ENCODE data around the gene DCST2. TPM values are rescaled to one million over a fixed set of nuclear protein-coding genes. Genes with fewer than 3 reads are reported as not detected.

Gene DCST2
- total RNA-seq, 1 donor from 2014 or later: under 0.01 TPM

GRCh38 chr1:155076371-155076770 lies 42.8 kb upstream of the DCST2 start:
- TF ChIP-seq CTCF (IDR thresholded peaks at IDR 0.05; ENCODE audit: insufficient read depth, low read length, severe bottlenecking): no peak
- H3K27me3 ChIP-seq (ENCODE audit: control insufficient read depth, insufficient read depth, low read length): peaks cover 7% of the 10 kb centered on the region
- FAIRE-seq (no peak), DNase-seq (ENCODE audit: low read depth) (no peak)
- H3K4me3 ChIP-seq (ENCODE audit: low read depth, low read length): no peak overlapping the region
- H3K36me3 ChIP-seq (ENCODE audit: control insufficient read depth, insufficient read depth, low read length): no peaks in the 10 kb centered on the region

GRCh38 chr1:155075535-155075934 lies 42.0 kb upstream of the DCST2 start:
- Histone ChIP-seq H3K36me3 (ENCODE audit: control insufficient read depth, insufficient read depth, low read length) (no peaks in the 10 kb centered on the region), H3K4me3 (ENCODE audit: low read depth, low read length) (no peak overlapping the region), H3K27me3 (ENCODE audit: control insufficient read depth, insufficient read depth, low read length) (peaks cover 3% of the 10 kb centered on the region)
- FAIRE-seq (no peak), DNase-seq (ENCODE audit: low read depth) (no peak)
- TF ChIP-seq CTCF (IDR thresholded peaks at IDR 0.05; ENCODE audit: insufficient read depth, low read length, severe bottlenecking): no peak

- peak; percentile 45 for DNase-seq (ENCODE audit: low read depth)
- TF ChIP-seq CTCF (IDR thresholded peaks at IDR 0.05; ENCODE audit: insufficient read depth, low read length, severe bottlenecking): no peak
- Histone ChIP-seq H3K27me3 (ENCODE audit: control insufficient read depth, insufficient read depth, low read length) (no peaks in the 10 kb centered on the region), H3K4me3 (ENCODE audit: low read depth, low read length) (no peak overlapping the region), H3K36me3 (ENCODE audit: control insufficient read depth, insufficient read depth, low read length) (peaks cover 4% of the 10 kb centered on the region)
- FAIRE-seq: no peak
These were observed 40.0 kb upstream of the DCST2 start for GRCh38 chr1:155073377-155074242.

GRCh38 chr1:155072531-155073289 lies 39.1 kb upstream of the DCST2 start:
- Histone ChIP-seq H3K4me3 (ENCODE audit: low read depth, low read length) (no peak overlapping the region), H3K36me3 (ENCODE audit: control insufficient read depth, insufficient read depth, low read length) (peaks cover 5% of the 10 kb centered on the region), H3K27me3 (ENCODE audit: control insufficient read depth, insufficient read depth, low read length) (no peaks in the 10 kb centered on the region)
- no peak for FAIRE-seq
- TF ChIP-seq CTCF (IDR thresholded peaks at IDR 0.05; ENCODE audit: insufficient read depth, low read length, severe bottlenecking): no peak
- no peak for DNase-seq (ENCODE audit: low read depth)

GRCh38 chr1:155071701-155072100 lies 38.1 kb upstream of the DCST2 start:
- no peak overlapping the region for H3K4me3 ChIP-seq (ENCODE audit: low read depth, low read length)
- FAIRE-seq (no peak), DNase-seq (ENCODE audit: low read depth) (no peak)
- H3K36me3 ChIP-seq (ENCODE audit: control insufficient read depth, insufficient read depth, low read length): peaks cover 8% of the 10 kb centered on the region
- no peak for TF ChIP-seq CTCF (IDR thresholded peaks at IDR 0.05; ENCODE audit: insufficient read depth, low read length, severe bottlenecking)
- no peaks in the 10 kb centered on the region for H3K27me3 ChIP-seq (ENCODE audit: control insufficient read depth, insufficient read depth, low read length)

Data from bronchial epithelial cell (primary cell).